Epidermal melanocyte (primary cell): Measurements from ENCODE around the gene GIMAP8.

ENCODE experiments used
- DNase-seq: peaks from one replicate; pipeline ENCODE4 v3.0.0; 2011; ENCODE audit warnings: low spot score; ENCODE audit not compliant: insufficient read length

Gene GIMAP8

DNA sequence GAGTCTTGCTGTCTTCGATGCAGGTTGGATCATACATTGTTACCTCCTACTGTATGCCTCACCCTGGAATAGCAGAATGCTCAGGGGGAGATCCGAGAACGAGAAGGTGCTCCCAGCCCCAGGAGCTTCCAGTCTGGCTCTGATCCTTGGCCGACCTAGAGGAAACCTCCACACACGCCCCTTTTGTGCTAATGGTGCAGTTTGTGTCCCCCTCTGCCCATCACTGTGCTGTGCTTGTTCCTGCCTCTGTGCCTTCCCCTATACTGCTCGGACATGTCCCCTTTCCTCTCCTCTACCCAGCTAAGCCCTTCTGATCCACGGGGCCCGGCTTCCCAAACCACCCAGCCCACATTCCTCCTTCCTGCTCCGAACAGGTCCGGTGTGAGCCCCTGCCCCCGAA, 38.8 kb upstream of the GIMAP8 start:
- no peak for DNase-seq

DNA sequence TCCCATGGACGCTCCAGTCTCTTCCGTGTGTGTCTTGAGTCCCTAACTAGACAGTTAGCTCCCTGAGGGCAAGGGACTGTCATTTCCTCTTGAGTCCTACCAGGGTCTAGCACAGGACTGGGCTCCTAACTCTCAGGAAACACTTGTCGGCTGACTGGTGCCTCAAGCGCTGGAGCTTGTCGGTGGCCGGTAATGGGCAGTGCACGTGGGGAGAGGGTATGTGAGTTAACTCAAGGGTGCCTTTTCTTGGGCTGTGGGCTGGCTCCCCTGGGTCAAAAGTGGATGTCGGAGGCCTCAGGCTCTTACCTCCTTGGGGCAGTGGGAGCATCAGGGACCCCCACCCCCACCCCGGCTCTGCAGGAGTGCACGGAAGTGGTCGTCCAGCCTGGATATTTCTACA, 38.4 kb upstream of the GIMAP8 start:
- no peak for DNase-seq

DNA sequence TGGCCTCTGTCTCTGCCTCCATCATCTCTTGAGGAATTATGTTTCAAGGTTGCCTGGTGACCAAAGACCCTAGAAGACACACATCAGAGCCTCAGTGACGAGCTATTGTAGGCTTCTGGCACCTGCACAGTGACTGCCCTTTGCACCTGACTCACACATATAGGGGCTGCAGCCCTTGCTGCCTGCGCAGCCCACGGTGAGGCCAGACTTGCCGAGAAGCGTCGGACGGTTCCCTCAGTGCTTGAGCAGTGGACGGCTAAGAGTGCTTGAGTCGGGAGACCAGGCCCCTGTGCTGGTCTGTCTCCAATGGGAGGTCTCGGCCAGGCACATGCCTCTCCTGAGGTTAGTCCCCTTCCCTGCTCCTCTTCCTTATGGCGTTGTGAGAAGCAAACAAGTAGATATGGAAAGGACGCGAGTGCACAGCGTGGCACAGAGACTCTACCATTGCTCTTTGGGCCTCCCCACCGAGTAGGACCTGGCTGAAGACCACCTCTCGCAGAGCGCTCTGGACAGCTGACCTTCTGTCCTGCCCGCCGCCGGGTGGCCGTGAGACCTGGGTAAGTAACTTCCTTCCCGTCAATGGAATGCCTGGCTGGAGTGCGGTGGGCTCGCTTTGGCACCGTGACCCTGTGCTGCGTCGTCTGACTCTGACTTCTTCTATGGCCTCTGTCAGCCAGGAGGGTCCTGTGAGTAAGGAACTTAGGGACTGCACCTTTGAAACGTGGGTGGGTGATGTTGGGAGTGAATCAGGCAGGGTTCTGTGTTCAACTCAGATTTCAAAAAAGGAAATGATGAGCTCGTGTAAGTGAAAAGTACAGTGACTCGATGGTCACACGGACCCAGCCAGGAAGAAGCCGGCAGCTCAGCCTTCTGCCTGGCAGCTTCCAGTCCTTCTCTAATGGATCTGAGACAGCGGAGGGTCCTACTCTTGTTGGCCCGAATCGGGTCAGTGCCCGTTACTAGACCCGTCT, 37.6 kb upstream of the GIMAP8 start:
- no peak for DNase-seq

DNA sequence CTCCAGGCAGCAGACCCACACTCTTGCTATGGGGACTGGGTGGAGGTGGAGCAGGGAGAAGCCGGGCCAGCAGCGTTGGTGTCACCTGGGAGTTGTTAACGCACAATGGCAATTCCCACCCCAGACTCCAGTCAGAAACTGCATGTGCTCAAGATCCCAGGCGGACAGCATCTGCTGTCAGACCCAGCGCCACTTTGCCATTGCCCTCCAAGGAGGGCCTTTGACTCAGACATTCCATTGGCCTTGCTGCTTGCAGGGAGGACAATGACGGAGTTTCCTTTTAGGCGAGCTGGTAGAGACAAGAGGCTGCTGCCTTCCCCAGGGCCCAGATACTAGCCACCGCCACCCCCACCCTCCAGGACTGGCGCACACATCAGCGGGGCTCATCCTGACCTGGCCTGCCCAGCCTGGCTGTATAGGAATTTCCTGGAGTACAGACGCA, 36.8 kb upstream of the GIMAP8 start:
- no peak for DNase-seq

DNA sequence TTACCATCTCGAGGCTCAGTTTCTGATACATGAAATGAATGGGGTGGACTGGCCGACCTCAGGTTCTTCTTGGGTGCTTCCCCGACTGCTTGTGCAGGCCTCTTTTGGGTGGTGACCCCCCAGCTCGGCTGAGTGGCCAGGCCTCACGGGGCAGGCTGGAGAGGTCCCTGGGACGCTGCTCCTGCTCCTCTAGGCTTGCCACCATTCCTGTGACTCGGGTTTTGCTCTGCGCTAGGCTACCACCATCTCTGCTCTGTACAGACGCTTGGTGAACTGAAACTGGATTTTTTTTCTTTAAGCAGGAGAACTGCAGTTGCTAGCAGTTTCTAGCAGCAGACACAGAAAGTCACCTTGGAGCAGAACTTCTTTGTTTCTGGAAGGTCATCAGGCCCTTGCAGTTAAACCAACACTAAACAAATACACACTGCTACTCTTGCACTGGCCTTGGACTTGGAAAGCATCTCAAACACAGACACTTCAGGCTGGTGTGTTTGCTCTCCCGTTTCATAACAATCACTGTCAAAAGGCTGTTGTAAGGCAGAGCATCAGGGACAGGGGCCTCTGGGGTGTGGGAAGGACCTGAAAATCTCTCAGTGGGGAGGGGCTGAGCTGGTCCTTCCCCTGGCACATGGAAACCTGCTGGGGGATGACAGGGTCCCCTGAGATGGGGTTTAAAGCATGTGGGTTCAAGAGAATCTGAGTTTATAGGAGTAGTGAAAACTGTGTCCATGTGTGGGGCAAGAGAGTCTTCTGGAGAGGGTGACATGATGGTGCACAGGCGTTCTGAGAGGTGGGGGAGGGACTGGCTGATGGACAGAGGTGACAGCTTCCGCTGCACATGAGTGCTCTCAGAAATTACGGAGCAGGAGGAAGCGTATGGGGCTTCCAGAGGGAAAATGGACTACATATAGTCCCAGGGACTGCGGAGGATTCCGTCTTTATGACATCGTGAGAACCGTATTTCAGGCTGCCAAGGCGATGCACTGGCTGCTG, 35.0 kb upstream of the GIMAP8 start:
- no peak for DNase-seq

DNA sequence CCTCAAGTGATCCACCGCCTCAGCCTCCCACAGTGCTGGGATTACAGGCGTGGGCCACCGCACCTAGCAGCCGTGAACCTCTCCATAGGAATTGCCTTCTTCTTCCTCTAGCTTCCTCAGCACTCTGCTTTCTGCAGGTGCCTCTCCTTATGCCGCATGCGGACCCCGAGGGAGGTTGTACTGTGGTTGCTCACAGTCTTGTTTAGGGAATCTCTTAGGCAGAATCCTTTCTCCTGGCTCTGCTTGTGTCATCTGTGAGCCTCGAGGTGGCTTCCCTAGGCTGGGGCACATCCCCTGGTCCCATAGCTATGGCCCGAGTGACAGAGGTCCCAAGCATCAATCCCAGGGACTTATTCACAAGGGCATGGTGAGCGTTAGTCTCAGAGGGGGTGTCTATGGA, 33.2 kb upstream of the GIMAP8 start:
- DNase-seq = no peak

DNA sequence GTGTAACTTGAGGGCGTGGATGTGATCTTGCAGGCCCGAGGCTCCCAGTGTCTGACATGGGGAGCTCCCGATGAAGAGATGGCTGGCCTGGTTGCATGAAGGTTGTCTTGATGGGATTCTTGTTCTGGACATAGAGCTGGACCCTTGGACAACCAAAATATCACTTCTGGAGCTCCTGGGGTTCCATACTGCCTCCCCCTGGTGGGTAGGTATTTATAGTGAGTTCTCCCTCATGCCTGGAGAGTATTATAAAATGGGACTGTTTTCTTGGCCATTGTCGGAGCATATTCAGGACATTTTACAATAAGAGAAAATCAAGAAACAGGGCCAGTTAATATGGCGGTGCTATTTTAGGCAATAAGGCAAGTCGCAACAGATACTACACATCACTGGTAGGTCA, 32.6 kb upstream of the GIMAP8 start:
- no peak for DNase-seq

DNA sequence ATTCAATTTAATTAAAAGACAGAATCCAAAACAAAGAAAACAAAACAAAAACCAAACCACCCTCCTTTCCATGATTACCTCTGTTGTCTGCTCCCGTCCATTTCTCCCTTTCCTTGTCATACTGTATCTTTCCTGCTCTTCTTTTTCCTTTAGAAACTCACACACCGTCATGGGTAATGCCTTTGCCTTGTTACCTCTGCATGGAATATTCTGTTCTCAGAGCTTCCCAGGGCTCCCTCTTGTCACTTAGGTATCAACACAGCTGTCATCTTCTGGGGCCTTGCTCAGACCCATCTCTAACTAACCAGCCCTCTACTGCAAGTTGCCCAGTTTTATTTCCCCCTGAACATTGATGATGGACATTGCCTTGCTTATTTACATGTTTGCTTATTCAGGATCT, 30.2 kb upstream of the GIMAP8 start:
- DNase-seq = no peak

DNA sequence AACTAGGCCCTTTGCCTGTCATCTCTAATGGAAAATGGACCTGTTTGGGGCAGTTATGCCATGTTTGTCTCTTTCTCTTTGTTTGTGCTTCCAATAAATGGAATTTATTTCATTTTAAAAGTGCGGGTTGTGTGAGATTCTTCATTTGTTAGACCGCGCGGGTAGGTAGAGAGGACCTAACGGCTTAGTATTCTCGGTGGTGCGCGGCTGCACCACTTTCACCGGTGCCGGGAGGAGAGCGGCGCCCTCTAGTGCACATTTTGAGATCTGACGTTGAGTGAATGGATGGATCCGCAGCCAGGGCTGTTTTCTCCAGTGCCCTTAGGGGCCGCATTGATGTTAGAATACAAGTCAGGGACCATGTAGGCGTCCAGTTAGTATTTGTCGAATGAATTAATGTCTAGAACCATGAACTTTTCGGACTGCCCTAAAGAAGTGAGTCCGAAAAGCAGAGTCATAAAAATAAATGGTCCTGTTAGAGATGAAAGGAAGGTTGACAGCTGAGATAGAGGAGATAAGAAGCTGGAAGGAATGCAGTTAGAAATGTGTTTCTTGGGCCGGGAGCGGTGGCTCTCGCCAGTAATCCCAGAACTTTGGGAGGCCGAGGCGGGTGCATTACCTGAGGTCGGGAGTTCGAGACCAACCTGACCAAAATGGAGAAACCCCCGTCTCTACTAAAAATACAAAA, 29.3 kb upstream of the GIMAP8 start:
- DNase-seq = peak; percentile 93

DNA sequence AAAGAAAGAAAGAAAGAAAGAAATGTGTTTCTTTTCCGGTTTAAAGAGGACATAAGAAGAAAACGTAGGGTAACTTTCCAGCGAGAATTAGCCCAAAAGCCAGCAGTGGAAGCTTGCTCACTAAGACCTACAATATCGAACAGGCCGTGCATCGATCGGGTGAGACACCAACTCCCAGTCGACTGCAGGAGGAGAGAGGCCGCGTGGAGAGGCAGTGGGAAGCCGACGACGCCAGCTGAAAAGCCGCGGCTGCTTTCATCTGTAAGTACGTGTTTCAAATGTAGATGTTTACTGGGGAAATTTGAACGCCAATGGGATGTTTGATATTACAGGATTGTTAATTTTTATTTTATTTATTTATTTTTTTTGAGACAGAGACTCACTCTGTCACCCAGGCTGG, 28.6 kb upstream of the GIMAP8 start:
- DNase-seq = no peak

DNA sequence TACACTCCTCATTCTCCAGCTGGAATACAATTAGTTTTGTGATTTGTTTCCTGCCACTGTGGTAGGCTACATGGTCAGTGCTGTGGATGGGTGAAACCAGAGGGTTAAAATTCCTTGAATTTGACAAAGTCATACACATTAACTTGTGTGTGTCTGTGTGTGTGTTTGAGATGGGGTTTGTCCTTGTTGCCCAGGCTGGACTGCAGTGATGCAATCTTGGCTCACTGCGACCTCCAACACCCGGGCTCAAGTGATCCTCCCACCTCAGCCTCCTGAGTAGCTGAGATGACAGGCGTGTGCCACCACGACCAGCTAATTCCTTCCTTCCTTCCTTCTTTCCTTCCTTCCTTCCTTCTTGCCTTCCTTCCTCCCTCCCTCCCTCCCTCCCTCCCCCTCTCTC, 24.8 kb upstream of the GIMAP8 start:
- DNase-seq = no peak

DNA sequence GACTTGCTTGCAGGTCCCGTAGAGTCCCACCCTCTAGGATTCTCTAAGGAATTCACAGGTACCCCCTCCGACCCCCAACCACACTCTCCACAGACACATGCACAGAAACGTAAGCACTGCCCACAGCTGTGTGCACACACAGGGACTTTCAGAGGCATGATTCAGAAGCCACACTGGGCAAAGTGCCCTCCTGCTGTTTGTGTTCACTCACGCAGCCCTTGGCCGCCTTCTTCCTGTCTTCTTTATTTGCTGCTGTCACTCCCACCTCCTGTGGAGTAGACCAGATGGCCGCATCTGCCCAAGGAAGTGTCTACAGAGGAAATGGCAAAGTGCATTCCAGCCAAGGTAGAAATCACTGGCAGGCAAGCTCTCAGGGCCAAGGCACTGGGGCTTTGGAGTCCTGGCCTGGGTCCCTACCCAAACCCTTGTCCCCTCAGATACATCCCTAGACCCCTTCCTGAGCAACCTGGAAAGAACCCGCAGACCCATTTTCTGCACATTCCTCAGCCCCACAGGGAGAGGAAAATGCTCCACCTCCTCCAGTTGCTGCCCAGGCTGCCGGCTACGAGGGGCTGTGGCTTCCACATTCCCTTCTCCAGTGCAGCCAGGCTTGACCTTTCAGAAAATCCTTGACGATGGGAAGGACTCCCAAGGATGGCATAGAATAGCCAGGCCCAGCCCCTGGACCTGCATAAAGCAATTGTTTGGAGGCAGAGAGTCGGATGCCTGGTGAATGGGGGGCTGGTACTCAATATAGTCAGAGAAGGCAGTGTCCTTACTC, 21.6 kb upstream of the GIMAP8 start:
- peak; percentile 59 for DNase-seq

DNA sequence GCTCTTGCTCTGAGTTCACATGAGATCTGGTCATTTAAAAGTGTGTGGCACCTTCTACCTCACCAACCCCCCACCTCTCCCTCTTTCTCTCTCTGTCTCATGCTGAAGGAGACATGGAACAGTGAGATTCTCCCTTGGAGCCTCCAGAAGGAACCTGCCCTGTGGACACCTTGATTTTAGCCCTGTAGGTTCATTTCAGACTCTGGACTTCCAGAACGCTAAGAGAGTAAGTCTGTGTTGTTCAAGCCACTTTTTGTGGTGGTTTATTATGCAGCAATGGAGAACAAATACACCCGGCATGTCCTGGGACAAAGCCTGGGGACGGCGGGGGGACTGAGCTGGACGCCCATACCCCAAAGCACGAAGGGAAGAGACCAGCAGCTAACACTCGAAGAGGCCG, 20.7 kb upstream of the GIMAP8 start:
- DNase-seq = no peak

DNA sequence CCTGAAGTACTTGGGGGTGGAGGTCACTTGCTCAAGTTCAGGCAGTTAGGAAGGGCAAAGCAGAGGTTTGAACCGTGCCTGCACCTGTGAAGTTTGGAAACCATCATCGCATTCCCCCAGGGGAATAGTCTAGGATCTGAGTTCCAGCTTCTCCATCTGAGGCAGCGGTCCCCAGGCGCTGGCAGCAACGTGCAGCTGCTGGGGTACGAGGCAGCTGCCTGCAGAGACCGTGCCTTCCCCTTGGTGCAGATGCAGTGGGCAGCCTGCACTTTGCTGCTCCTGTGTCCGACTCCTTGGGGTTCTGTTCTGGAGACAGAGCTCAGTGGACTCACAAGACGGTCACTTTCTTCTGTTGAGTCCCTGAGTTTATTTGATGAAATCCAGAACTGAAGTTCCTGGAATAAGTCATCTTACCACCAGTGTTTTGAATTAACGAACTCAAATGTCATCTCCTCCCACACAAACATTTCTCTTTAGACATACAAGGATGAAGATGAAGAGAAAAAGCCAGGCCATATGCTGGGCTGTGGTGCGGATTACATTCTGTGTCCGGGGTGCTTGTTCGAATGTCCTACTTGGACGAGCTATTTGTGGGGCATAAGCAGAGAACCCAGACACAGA, 19.9 kb upstream of the GIMAP8 start:
- DNase-seq = no peak

DNA sequence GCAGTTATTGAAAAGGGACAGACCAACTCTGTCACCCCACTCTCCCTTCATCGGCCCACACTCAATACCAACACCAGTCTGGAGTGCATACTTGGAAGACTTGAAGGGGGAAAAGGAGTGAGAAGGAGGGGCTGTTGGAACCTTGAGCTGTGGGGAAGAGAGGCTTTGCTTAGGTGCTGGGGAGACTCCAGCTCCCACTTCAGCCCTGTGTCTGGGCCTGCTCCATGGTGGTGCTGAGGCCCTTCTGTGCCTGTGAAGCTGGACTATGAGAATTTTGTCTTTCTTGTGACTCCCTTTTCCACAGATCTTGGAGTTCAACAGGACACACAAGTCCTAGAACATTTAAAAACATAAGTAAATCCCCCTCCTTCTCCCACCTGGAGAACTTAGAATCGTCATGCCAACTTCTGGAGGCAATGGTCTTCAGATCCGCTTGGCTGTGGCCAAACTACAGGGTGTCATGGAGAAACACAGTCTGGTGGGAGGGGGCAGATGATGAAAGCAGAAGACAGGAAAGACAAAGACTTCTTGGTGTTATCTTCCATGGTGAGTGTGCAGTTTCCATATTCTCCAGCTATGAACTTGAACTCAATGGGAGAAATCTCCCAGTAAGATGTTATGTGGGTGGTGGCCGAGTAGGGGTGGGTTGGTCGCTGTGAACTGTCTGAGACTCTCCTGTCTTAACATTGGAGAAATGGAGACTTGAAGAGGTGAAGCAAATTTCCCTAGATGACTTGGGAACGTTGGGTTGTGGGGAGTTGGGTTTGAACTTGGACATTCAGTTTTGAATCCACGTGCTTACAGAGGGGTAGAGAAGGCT, 18.4 kb upstream of the GIMAP8 start:
- DNase-seq = no peak

DNA sequence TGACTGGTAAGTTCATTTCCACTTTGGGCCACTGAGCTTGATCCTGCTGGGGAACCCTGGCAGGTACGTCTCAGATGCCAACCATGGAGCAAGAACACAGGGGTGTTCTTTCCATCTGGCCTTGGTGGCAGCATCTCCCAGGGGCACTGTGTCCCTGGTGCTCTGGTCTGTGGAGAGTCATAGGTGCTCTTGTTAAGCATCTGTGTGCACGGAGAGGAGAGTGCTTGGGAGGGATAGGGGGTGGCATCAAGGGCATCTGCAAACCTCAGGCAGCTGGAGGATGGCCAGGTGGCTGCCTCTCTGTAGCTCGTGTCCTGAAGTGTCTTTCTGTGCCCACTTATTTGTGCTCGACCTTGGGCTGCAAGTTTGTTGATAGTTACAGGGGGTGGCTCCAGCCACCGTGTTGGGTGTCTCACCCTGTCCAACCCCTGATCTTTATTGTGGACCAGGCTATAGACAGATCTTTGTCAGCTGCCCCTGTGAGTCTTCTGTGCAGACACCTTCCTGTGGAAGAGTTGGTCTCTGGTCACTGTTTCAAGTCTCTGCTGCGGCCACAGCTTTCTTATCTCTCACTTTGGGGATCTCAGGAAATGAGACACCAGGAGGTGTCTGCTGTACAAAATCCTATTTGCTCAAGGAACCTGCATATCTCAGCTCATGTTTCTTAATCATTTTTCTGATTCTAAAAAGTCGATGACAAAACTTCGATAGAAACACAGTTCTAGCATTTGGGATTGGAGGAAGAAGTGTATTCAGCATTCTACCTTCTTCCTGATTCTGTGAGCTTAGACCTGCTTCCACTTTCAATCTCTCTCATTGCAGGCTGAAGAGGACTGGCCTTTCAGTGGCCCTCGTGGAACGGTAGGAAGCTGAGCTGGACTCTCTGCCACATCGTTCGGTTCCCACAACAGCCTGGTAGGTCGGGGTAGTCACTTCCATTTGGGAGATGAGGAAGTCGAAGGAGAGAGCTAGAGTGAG, 17.2 kb upstream of the GIMAP8 start:
- DNase-seq = no peak

DNA sequence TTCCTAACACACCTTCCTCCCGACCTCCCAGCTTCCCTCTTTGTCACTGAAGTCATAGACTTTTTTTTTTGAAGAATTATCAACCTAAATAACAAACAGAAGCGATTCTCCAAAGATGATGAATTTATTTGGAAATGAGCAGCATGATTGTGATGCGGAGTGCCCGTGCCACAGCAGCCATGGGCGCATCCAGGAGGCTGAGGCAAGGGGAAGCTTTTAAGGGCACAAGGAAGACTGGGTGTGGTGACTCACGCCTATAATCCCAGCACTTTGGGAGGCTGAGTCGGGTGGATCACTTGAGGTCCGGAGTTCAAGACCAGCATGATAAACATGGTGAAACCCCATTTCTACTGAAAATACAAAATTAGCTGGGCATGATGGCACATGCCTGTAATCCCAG, 16.2 kb upstream of the GIMAP8 start:
- DNase-seq = no peak

DNA sequence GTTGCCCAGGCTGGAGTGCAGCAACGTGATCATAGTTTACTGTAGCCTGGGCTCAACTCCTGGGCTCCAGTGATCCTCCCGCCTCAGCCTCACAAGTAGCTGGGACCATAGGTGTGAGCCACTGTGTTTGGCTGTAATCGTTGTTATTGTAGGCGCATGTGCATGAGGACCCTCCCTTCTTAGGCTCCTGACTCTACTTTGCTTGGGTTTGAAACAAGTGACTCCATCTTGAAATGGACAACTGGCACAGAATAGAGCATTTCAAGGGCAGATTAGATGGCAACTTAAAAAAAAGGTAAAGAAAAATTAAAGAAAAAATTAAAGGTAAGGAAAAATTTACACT, 15.4 kb upstream of the GIMAP8 start:
- DNase-seq = no peak
